ENCODE data around the gene NHLRC1.

GRCh38 chr6:18161431-18161830 is 39.0 kb upstream of the NHLRC1 start:
- TF ChIP-seq TARDBP (IDR thresholded peaks at IDR 0.05) (no peak), FOXA1 (IDR thresholded peaks at IDR 0.05) (no peak), ARNT (IDR thresholded peaks at IDR 0.05) (no peak), NFRKB (IDR thresholded peaks at IDR 0.05) (no peak), ELF4 (IDR thresholded peaks at IDR 0.05) (no peak), SUZ12 (IDR thresholded peaks at IDR 0.05) (no peak), HDGF (IDR thresholded peaks at IDR 0.05; ENCODE audit: borderline replicate concordance) (no peak), L3MBTL2 (conservative IDR thresholded peaks at IDR 0.05) (no peak)

Data from HEK293T (cell line).